WI38 (cell line): Measurements from ENCODE around the gene SETD3.

Experiments used
- H3K4me3 ChIP-seq: 2 replicates; pipeline ENCODE4 v1.5.1; 2011; ENCODE audit warnings: low read depth, mild to moderate bottlenecking, control low read depth, low read length
- CTCF ChIP-seq: IDR thresholded peaks from 2 replicates; pipeline ENCODE4 v1.5.1; 2012; ENCODE audit warnings: low read depth, mild to moderate bottlenecking, control low read depth, low read length

SETD3 gene

GRCh38 chr14:99451234-99451633, 29.4 kb downstream of the SETD3 start:
- no peak overlapping the region for H3K4me3 ChIP-seq
- no peak for TF ChIP-seq CTCF

- TF ChIP-seq CTCF = no peak
- no peak overlapping the region for H3K4me3 ChIP-seq
Measured at GRCh38 chr14:99450266-99450665, 30.4 kb downstream of the SETD3 start.

GRCh38 chr14:99447739-99448138, 32.9 kb downstream of the SETD3 start:
- H3K4me3 ChIP-seq = no peak overlapping the region
- TF ChIP-seq CTCF = no peak

GRCh38 chr14:99445931-99446330, 34.7 kb downstream of the SETD3 start:
- no peak overlapping the region for H3K4me3 ChIP-seq
- TF ChIP-seq CTCF = no peak

- H3K4me3 ChIP-seq = no peak overlapping the region
- no peak for TF ChIP-seq CTCF
Measured at GRCh38 chr14:99441918-99442317, 38.7 kb downstream of the SETD3 start.

- TF ChIP-seq CTCF = peak; percentile 12; the same call in 1 of the 2 replicates
- no peak overlapping the region for H3K4me3 ChIP-seq
Measured at GRCh38 chr14:99441157-99441870, 39.3 kb downstream of the SETD3 start.

GRCh38 chr14:99440278-99440677, 40.4 kb downstream of the SETD3 start:
- no peak for TF ChIP-seq CTCF
- H3K4me3 ChIP-seq = no peak overlapping the region
